IMR-90 (cell line): ENCODE measurements around the gene PTGDR. TPM values are rescaled to one million over a fixed set of nuclear protein-coding genes. Genes with fewer than 3 reads are reported as not detected.

Experiments
- ATAC-seq: fragments of 200-7000 bp; cut with Tn5 transposase; 2 replicates; pipeline ENCODE4 v1.9.1; 2020; ENCODE audit warnings: low read depth, mild to moderate bottlenecking, moderate library complexity
- BruUV-seq: library from RNA; stranded (reverse); fragments of 400-500 nt; replicated peaks from 2 replicates; lab custom pipeline; 2021; lab: Mats Ljungman, UMichigan
- CTCF ChIA-PET: fragments of 300-600 bp; formaldehyde crosslinking; extraction: SDS; loops from one replicate; lab custom pipeline; 2021; ENCODE audit warnings: antibody characterized with exemption; lab: Yijun Ruan, JAX
- POLR2A ChIA-PET: fragments of 300-600 bp; sonication (Branson Sonifier 250); formaldehyde crosslinking; loops from one replicate; lab custom pipeline; 2022; ENCODE audit warnings: antibody characterized with exemption; ENCODE audit not compliant: unreplicated experiment; lab: Charles Lee
- DNase-seq: peaks from one replicate; pipeline ENCODE4 v3.0.0; 2013
- H2AFZ ChIP-seq: replicated peaks from 2 replicates; pipeline ENCODE3; 2013; ENCODE audit warnings: low read length, mild to moderate bottlenecking; ENCODE audit not compliant: poor library complexity
- H2AK5ac ChIP-seq: 2 replicates; pipeline ENCODE4 v1.6.1; 2013; ENCODE audit warnings: low read depth, low read length, inconsistent platforms
- H2AK9ac ChIP-seq: replicated peaks from 2 replicates; pipeline ENCODE3; 2013; ENCODE audit warnings: mild to moderate bottlenecking, low read depth, low read length, moderate library complexity; ENCODE audit not compliant: poor library complexity
- H2BK120ac ChIP-seq: 2 replicates; pipeline ENCODE4 v1.6.1; 2013; ENCODE audit warnings: low read depth, low read length, inconsistent platforms
- H2BK15ac ChIP-seq: 3 replicates; pipeline ENCODE4 v1.6.1; 2013; ENCODE audit warnings: low read depth, low read length, inconsistent platforms
- H2BK20ac ChIP-seq: 2 replicates; pipeline ENCODE4 v1.6.1; 2013; ENCODE audit warnings: low read depth, mild to moderate bottlenecking, inconsistent platforms, low read length, moderate library complexity
- H2BK5ac ChIP-seq: 2 replicates; pipeline ENCODE4 v1.6.1; 2013; ENCODE audit warnings: mild to moderate bottlenecking, low read depth, low read length, inconsistent platforms; ENCODE audit not compliant: poor library complexity, severe bottlenecking
- H3K14ac ChIP-seq: replicated peaks from 2 replicates; pipeline ENCODE4 v1.6.1; 2013; ENCODE audit warnings: low read depth, low read length, inconsistent platforms
- H3K18ac ChIP-seq: 2 replicates; pipeline ENCODE4 v1.6.1; 2013; ENCODE audit warnings: low read depth, low read length, control low read depth
- H3K23ac ChIP-seq: 2 replicates; pipeline ENCODE4 v1.6.1; 2013; ENCODE audit warnings: low read depth, low read length, inconsistent platforms
- H3K27ac ChIP-seq: 2 replicates; pipeline ENCODE4 v1.5.1; 2013; ENCODE audit warnings: mild to moderate bottlenecking, control low read depth, low read length; ENCODE audit not compliant: insufficient read depth
- H3K27me3 ChIP-seq: 2 replicates; pipeline ENCODE4 v1.6.1; 2013; ENCODE audit warnings: low read length; ENCODE audit not compliant: control insufficient read depth, insufficient read depth
- H3K36me3 ChIP-seq: 2 replicates; pipeline ENCODE4 v1.6.1; 2013; ENCODE audit warnings: low read length, mixed read lengths; ENCODE audit not compliant: control insufficient read depth, insufficient read depth
- H3K4ac ChIP-seq: 2 replicates; pipeline ENCODE4 v1.6.1; 2013; ENCODE audit warnings: low read depth, low read length, inconsistent platforms
- H3K4me1 ChIP-seq: 2 replicates; pipeline ENCODE4 v1.6.1; 2013; ENCODE audit warnings: low read length, mixed read lengths; ENCODE audit not compliant: control insufficient read depth, insufficient read depth
- H3K4me2 ChIP-seq: 2 replicates; pipeline ENCODE4 v1.6.1; 2013; ENCODE audit warnings: low read depth, mild to moderate bottlenecking, control low read depth, low read length, moderate library complexity
- H3K4me3 ChIP-seq: 2 replicates; pipeline ENCODE4 v1.5.1; 2013; ENCODE audit warnings: low read depth, mild to moderate bottlenecking, control low read depth, low read length, moderate library complexity; ENCODE audit not compliant: insufficient read depth
- H3K56ac ChIP-seq: 2 replicates; pipeline ENCODE4 v1.6.1; 2013; ENCODE audit warnings: low read length, inconsistent platforms; ENCODE audit not compliant: insufficient read depth; ENCODE audit errors: extremely low read depth
- H3K79me1 ChIP-seq, 2 experiments: 2 replicates each; pipeline ENCODE4 v1.6.1; 2013; ENCODE audit warnings: low read length in 2 of 2, inconsistent platforms in 1 of 2, low read depth in 1 of 2
- H3K9ac ChIP-seq: 2 replicates; pipeline ENCODE4 v1.6.1; 2013; ENCODE audit warnings: low read depth, low read length, control low read depth
- H3K9me1 ChIP-seq: 2 replicates; pipeline ENCODE4 v1.6.1; 2013; ENCODE audit warnings: low read length, inconsistent platforms; ENCODE audit not compliant: insufficient read depth
- H3K9me3 ChIP-seq: 2 replicates; pipeline ENCODE4 v1.6.1; 2013; ENCODE audit warnings: low read length; ENCODE audit not compliant: control insufficient read depth, insufficient read depth
- H4K20me1 ChIP-seq: 2 replicates; pipeline ENCODE4 v1.6.1; 2013; ENCODE audit warnings: low read length, inconsistent platforms; ENCODE audit not compliant: insufficient read depth
- H4K5ac ChIP-seq: 2 replicates; pipeline ENCODE4 v1.6.1; 2013; ENCODE audit warnings: mild to moderate bottlenecking, low read depth, low read length, control low read depth
- H4K8ac ChIP-seq, 2 experiments: 2 replicates each; pipeline ENCODE4 v1.6.1; 2013; ENCODE audit warnings: low read depth in 2 of 2, low read length in 2 of 2, control low read depth in 1 of 2, inconsistent platforms in 1 of 2
- H4K91ac ChIP-seq: 2 replicates; pipeline ENCODE4 v1.6.1; 2013; ENCODE audit warnings: low read depth, low read length, inconsistent platforms; ENCODE audit not compliant: insufficient read depth
- BHLHE40 ChIP-seq: fragments of 150-350 bp; IDR thresholded peaks from 2 replicates; pipeline ENCODE4 v1.6.1; 2016; ENCODE audit warnings: mild to moderate bottlenecking, low read depth, low read length
- CEBPB ChIP-seq: IDR thresholded peaks from 2 replicates; pipeline ENCODE4 v1.6.1; 2012; ENCODE audit warnings: low read depth, low read length, improper control_type of control experiment
- CHD1 ChIP-seq: IDR thresholded peaks from 2 replicates; pipeline ENCODE4 v1.6.1; 2012; ENCODE audit warnings: low read depth, low read length, improper control_type of control experiment
- FOS ChIP-seq: fragments of 150-350 bp; IDR thresholded peaks from 2 replicates; pipeline ENCODE4 v1.6.1; 2016; ENCODE audit warnings: low read depth, low read length
- MAFK ChIP-seq: IDR thresholded peaks from 2 replicates; pipeline ENCODE4 v1.6.1; 2012; ENCODE audit warnings: low read depth, low read length, improper control_type of control experiment
- MAZ ChIP-seq: IDR thresholded peaks from 2 replicates; pipeline ENCODE4 v1.6.1; 2012; ENCODE audit warnings: low read depth, mild to moderate bottlenecking, low read length, improper control_type of control experiment, moderate library complexity, borderline replicate concordance
- NFE2L2 ChIP-seq: fragments of 150-350 bp; IDR thresholded peaks from 2 replicates; pipeline ENCODE4 v1.6.1; 2016; ENCODE audit warnings: low read depth, mild to moderate bottlenecking, low read length
- RCOR1 ChIP-seq: IDR thresholded peaks from 2 replicates; pipeline ENCODE4 v1.6.1; 2012; ENCODE audit warnings: mild to moderate bottlenecking, low read length, improper control_type of control experiment; ENCODE audit not compliant: insufficient replicate concordance
- WGBS, 2 experiments: methylation state at CpG; one replicate each; pipeline versions ENCODE4 v1.1.5 to v1.1.7; 2013; ENCODE audit warnings: missing lambda C conversion rate in 2 of 2; ENCODE audit not compliant: insufficient read length in 1 of 2; ENCODE audit errors: extremely low coverage in 2 of 2; 5-methylcytosine and 5-hydroxymethylcytosine counted together
- dilution Hi-C: fragments of 300-500 bp; cut with HindIII; formaldehyde crosslinking; loops from one replicate; pipeline ENCODE4 v1.14.3; 2018; ENCODE audit warnings: low sequenced_read_pairs; ENCODE audit not compliant: unreplicated experiment
- in situ Hi-C: fragments of 300-500 bp; cut with MboI; formaldehyde crosslinking; loops from 3 replicates; pipeline ENCODE4 v1.14.3; 2019; ENCODE audit warnings: low sequenced_read_pairs, inconsistent platforms, mixed read lengths
- intact Hi-C: fragments of 100-400 bp; cut with micrococcal nuclease; formaldehyde crosslinking; loops from 2 replicates; pipeline ENCODE4 v1.10.0; 2022
- polyA plus RNA-seq, 3 experiments: library from polyadenylated mRNA; depleted of rRNA; stranded (reverse); fragments of >200 nt; gene quantifications; 2 replicates each; pipeline ENCODE4 v1.2.3, GENCODE V29; 2012; ENCODE audit warnings: low replicate concordance in 1 of 3
- total RNA-seq: library from RNA; depleted of rRNA; stranded (reverse); fragments of >200 nt; gene quantifications from 2 replicates; pipeline ENCODE4 v1.2.3, GENCODE V29; 2012
- TF ChIP-seq, protein P1 (sequence below): fragments of 150-350 bp; IDR thresholded peaks from 2 replicates; pipeline ENCODE4 v1.6.1; 2016; ENCODE audit warnings: low read depth, mild to moderate bottlenecking, low read length, moderate library complexity, borderline replicate concordance

The PTGDR gene
- total and polyA plus RNA-seq, 2 of the 4 experiments (the other 2 are of a cell fraction): not detected

DNA sequence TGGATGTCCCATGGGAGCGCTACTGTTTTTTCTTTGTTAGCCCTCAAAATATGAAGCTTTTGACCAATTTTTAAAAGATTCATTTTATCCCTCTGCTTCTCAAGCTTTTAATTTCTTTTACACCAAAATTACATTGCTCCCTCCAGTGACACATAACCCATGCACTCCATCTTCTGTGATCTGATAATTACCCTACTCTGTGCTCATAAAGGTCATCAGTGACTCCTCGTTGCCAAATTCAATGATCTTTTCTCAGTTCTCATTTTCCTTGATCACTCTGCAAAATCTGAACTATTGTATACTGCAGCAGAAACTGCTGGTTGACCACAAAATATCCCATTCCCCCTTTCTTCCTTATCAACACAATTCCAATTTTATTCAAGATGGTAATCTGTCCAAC lies 8.7 kb upstream of the PTGDR start:
- Histone ChIP-seq H4K91ac (no peak overlapping the region), H3K27ac (no peak overlapping the region), H2BK20ac (no peak overlapping the region), H3K14ac (no peak overlapping the region), H3K36me3 (no peaks in the 10 kb centered on the region), H4K5ac (no peak overlapping the region), H3K18ac (no peak overlapping the region), H3K9me3 (no peaks in the 10 kb centered on the region), H3K79me1 (no peaks in the 10 kb centered on the region), H3K56ac (no peak overlapping the region), H3K23ac (no peak overlapping the region), H2AK9ac (no peak overlapping the region), H3K9ac (no peak overlapping the region), H2AK5ac (no peak overlapping the region), H2BK15ac (no peak overlapping the region), H3K9me1 (no peaks in the 10 kb centered on the region), H2BK120ac (no peak overlapping the region), H3K27me3 (peaks cover 13% of the 10 kb centered on the region), H2BK5ac (no peak overlapping the region), H2AFZ (no peak overlapping the region), H4K8ac (no peak overlapping the region), H3K4ac (no peak overlapping the region), H3K4me1 (no peaks in the 10 kb centered on the region), H4K20me1 (no peaks in the 10 kb centered on the region), H3K4me2 (no peak overlapping the region), H3K4me3 (no peak overlapping the region)
- no TSS peak for BruUV-seq
- CTCF ChIA-PET: no interaction called here
- dilution Hi-C loops: no loop called here
- POLR2A ChIA-PET: no interaction called here
- in situ Hi-C loops: no loop called here
- WGBS, 2 experiments: 83% methylated on average over 2 of the region's 2 CpGs; no CpG with 5 or more reads in 1 of the 2 experiments
- no peak for DNase-seq
- intact Hi-C loops: no loop called here
- no peak for ATAC-seq
- TF ChIP-seq MAZ (no peak), MAFK (no peak), BHLHE40 (no peak), CHD1 (no peak), NFE2L2 (no peak), FOS (no peak), CEBPB (no peak), RCOR1 (no peak)
- TF ChIP-seq, protein P1, sequence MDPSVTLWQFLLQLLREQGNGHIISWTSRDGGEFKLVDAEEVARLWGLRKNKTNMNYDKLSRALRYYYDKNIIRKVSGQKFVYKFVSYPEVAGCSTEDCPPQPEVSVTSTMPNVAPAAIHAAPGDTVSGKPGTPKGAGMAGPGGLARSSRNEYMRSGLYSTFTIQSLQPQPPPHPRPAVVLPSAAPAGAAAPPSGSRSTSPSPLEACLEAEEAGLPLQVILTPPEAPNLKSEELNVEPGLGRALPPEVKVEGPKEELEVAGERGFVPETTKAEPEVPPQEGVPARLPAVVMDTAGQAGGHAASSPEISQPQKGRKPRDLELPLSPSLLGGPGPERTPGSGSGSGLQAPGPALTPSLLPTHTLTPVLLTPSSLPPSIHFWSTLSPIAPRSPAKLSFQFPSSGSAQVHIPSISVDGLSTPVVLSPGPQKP: no peak
